Progenitor cell of endocrine pancreas (in vitro differentiated cells): Measurements from ENCODE around the gene YOD1. TPM values are rescaled to one million over a fixed set of nuclear protein-coding genes. Genes with fewer than 3 reads are reported as not detected.

Source experiments
- DNase-seq: peaks from one replicate; pipeline ENCODE4 v3.0.0; 2021; ENCODE audit warnings: low spot score; ENCODE audit not compliant: unreplicated experiment
- H3K27ac Mint-ChIP-seq: 2 replicates; pipeline ENCODE4 v1.8.0; 2021; ENCODE audit warnings: mild to moderate bottlenecking, moderate library complexity, mixed read lengths
- H3K27me3 Mint-ChIP-seq: 2 replicates; pipeline ENCODE4 v1.8.0; 2021; ENCODE audit warnings: mixed read lengths
- H3K36me3 Mint-ChIP-seq: 2 replicates; pipeline ENCODE4 v1.8.0; 2022; ENCODE audit warnings: mixed read lengths; ENCODE audit not compliant: insufficient read depth
- H3K4me1 Mint-ChIP-seq: 2 replicates; pipeline ENCODE4 v1.8.0; 2021; ENCODE audit warnings: low read depth, mixed read lengths
- H3K4me3 Mint-ChIP-seq: 2 replicates; pipeline ENCODE4 v1.8.0; 2021; ENCODE audit warnings: low read depth, mild to moderate bottlenecking, moderate library complexity, mixed read lengths
- H3K9me3 Mint-ChIP-seq: 2 replicates; pipeline ENCODE4 v1.8.0; 2021; ENCODE audit warnings: low read depth, mixed read lengths
- total RNA-seq: library from RNA; stranded (reverse); gene quantifications from 2 replicates; pipeline ENCODE4 v1.2.1, GENCODE V29; 2021
- TF ChIP-seq, protein P1 (sequence below): fragments of 200-600 bp; sonication (generic); IDR thresholded peaks from one replicate; pipeline ENCODE4 v1.5.0; 2021; ENCODE audit warnings: antibody characterized with exemption, mild to moderate bottlenecking; ENCODE audit not compliant: unreplicated experiment

Gene YOD1
- total RNA-seq, 1 donor from 2014 or later = 8.7 TPM

DNA sequence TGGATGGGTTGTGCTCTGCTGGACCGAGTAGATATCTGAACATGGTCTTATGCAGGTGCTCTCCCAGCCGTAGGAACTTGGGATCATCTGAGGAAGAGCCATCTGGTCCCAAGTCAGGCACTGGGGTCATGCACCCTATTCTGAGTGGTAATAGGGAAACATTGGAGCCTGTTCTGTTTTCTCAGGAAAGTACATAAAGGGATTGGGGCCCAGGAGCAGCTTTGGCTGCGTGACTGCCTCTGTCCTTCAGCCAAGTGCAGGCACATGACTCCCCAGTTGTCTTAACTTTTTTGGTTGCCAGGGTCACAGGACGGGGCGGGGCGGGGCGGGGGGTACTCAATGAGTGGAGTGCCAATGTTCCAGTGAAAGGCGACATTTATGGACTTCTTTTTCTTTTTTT lies 13.6 kb upstream of the YOD1 start:
- no peak overlapping the region for H3K4me3 Mint-ChIP-seq
- H3K27ac Mint-ChIP-seq = no peak overlapping the region
- no peaks in the 10 kb centered on the region for H3K9me3 Mint-ChIP-seq

DNA sequence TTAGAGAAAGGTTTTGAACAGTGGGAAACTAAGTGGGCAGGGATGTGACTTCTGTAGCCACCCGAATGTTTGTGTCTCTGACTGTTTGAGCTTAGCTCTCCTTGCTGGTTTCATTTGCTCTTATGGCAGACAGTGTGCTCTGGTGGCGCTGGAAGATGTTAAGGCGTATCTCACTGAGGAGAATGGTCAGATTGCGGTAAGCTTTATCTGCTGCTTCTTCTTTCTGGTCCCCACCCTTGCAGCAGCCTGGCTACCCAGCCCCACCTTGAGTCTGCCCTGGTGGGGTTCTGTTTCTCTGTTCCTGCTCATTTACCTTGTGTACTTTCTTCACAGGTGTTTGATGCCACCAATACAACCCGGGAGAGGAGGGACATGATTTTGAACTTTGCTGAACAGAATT lies 12.0 kb upstream of the YOD1 start:
- no peak overlapping the region for H3K27ac Mint-ChIP-seq

More for the DNA sequence above, 13.6 kb upstream of the YOD1 start:
- no peaks in the 10 kb centered on the region for H3K4me1 Mint-ChIP-seq
- no peak for DNase-seq
- H3K27me3 Mint-ChIP-seq = no peaks in the 10 kb centered on the region
- peaks cover 14% of the 10 kb centered on the region for H3K36me3 Mint-ChIP-seq
- TF ChIP-seq, protein P1, sequence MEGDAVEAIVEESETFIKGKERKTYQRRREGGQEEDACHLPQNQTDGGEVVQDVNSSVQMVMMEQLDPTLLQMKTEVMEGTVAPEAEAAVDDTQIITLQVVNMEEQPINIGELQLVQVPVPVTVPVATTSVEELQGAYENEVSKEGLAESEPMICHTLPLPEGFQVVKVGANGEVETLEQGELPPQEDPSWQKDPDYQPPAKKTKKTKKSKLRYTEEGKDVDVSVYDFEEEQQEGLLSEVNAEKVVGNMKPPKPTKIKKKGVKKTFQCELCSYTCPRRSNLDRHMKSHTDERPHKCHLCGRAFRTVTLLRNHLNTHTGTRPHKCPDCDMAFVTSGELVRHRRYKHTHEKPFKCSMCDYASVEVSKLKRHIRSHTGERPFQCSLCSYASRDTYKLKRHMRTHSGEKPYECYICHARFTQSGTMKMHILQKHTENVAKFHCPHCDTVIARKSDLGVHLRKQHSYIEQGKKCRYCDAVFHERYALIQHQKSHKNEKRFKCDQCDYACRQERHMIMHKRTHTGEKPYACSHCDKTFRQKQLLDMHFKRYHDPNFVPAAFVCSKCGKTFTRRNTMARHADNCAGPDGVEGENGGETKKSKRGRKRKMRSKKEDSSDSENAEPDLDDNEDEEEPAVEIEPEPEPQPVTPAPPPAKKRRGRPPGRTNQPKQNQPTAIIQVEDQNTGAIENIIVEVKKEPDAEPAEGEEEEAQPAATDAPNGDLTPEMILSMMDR = no peak

DNA sequence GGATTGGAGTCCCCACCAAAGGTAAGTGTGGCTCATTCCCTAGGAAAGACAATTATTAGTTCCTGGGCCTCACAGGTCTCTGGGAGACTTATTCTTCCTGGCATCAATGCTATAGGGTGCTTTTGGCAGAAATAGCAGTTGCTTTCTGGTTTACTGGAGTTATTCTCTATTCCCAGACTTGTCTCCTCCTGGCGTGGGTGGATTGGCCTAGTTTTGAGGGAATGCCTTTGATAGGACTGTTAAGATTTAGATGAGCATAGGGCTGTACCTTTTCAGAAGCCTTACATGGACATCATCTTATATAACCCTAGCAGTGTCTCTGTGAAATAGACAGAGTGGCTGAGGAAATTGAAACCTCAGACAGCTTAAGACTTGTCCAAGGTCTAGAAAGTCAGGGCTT lies 11.1 kb upstream of the YOD1 start:
- no peaks in the 10 kb centered on the region for H3K4me1 Mint-ChIP-seq
- no peaks in the 10 kb centered on the region for H3K27me3 Mint-ChIP-seq
- no peaks in the 10 kb centered on the region for H3K9me3 Mint-ChIP-seq
- DNase-seq = no peak
- TF ChIP-seq, protein P1 = no peak
- no peak overlapping the region for H3K4me3 Mint-ChIP-seq
- no peak overlapping the region for H3K27ac Mint-ChIP-seq
- peaks cover 10% of the 10 kb centered on the region for H3K36me3 Mint-ChIP-seq

More for the DNA sequence above, 12.0 kb upstream of the YOD1 start:
- Mint-ChIP-seq H3K27me3 (no peaks in the 10 kb centered on the region), H3K4me1 (no peaks in the 10 kb centered on the region), H3K36me3 (peaks cover 10% of the 10 kb centered on the region), H3K9me3 (no peaks in the 10 kb centered on the region), H3K4me3 (no peak overlapping the region)
- TF ChIP-seq, protein P1 = no peak
- DNase-seq = no peak

DNA sequence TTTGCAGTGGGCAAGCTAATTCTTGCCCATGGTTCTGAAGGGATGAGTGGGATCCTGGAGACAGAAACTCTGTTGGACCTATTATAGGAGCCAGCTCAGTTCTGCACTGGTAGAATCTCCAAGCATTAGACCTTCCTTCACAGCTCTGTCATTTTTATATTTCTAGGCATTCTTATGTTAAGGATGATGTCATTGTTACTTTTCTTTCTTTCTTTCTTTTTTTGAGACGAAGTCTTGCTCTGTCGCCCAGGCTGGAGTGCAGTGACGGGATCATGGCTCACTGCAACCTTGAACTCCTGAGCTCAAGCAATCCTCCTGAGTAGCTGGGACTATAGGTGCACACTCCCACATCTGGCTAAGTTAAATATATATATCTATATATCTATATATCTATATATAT lies 9.6 kb upstream of the YOD1 start:
- Mint-ChIP-seq H3K4me3 (no peak overlapping the region), H3K27ac (peak overlapping the region; percentile 12), H3K36me3 (peaks cover 9% of the 10 kb centered on the region), H3K9me3 (no peaks in the 10 kb centered on the region), H3K27me3 (no peaks in the 10 kb centered on the region), H3K4me1 (no peaks in the 10 kb centered on the region)
- TF ChIP-seq, protein P1 = no peak
- DNase-seq = no peak

DNA sequence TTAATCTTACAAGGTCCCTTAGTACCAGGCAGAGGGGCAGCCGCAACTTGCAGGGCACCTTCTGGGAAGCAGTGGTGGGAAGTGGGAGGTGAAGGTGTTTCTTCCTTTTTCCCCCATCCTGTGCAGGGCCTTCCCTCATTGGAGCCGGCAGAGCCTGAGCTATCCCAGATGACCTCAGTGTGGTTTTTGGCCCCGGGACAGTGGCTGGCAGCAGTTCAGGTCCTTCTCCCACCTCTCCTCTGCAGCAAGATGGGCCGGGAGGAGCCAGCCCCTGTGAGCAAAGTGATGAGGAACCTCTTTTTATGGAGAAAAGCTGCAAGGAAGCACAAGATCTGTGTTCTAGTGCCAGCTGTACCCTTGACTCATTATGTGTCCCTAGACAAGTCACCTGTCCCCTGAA lies 8.9 kb upstream of the YOD1 start:
- TF ChIP-seq, protein P1 = no peak
- Mint-ChIP-seq H3K27ac (no peak overlapping the region), H3K27me3 (peaks cover 1% of the 10 kb centered on the region), H3K4me1 (no peaks in the 10 kb centered on the region), H3K36me3 (peaks cover 7% of the 10 kb centered on the region), H3K9me3 (no peaks in the 10 kb centered on the region), H3K4me3 (no peak overlapping the region)
- DNase-seq = no peak
